ENCODE results near the gene ABCC5.

Gene ABCC5

DNA sequence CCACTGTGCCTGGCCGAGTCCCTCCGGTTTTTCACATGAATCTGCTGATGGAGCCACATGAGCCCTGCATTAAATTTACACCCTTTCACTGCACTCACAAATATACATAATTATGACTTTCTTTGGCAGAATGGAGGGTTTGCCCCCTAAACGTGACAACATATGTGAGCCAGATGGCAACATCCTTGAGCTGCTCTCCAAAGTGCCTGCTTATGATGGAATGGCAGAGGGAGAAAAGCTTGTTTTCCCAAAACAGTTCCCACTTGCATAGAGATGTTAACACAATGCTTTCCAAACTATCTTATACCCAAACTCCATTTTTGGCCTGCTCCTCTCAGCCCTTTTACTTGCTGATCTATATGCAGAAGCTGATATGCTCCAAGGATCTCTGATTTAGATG is 54.9 kb downstream of the ABCC5 start:
- no peak overlapping the region for H3K4me3 ChIP-seq (ENCODE audit: low read length)
- no peaks in the 10 kb centered on the region for H3K4me1 ChIP-seq (ENCODE audit: insufficient read depth, low read length)
- no peaks in the 10 kb centered on the region for H3K27me3 ChIP-seq (ENCODE audit: insufficient read depth, low read length)
- no peak overlapping the region for H3K9ac ChIP-seq (ENCODE audit: low read depth, low read length)
- H3K27ac ChIP-seq (ENCODE audit: low read length): no peak overlapping the region
- H3K9me3 ChIP-seq (ENCODE audit: insufficient read depth, low read depth, low read length): no peaks in the 10 kb centered on the region
- peaks cover 85% of the 10 kb centered on the region for H3K36me3 ChIP-seq (ENCODE audit: insufficient read depth, low read depth, low read length)

GRCh38 chr3:183959214-183959613 is 58.5 kb downstream of the ABCC5 start:
- Histone ChIP-seq H3K27ac (ENCODE audit: low read length) (no peak overlapping the region), H3K9ac (ENCODE audit: low read depth, low read length) (no peak overlapping the region)

DNA sequence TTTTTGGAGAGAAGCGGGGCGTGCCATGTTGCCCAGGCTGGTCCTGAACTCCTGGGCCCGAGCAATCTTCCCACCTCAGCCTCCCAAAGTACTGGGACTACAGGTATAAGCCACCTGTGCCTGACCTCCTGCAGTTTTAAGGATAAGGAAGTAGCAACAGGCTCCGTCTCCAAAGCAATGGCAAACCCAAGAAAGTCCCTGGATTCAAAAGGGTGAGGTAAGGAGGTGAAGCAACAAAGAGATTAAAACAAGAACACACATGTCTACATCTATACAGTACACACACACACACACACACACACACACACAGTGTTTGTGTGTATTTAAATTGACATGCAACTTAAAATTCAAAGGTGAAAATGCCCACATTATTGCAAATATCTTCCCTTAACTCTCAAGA is 58.9 kb downstream of the ABCC5 start:
- Histone ChIP-seq H3K36me3 (ENCODE audit: insufficient read depth, low read depth, low read length) (peaks cover 51% of the 10 kb centered on the region), H3K27ac (ENCODE audit: low read length) (no peak overlapping the region)

More at GRCh38 chr3:183959214-183959613, 58.5 kb downstream of the ABCC5 start:
- no peak overlapping the region for H3K4me3 ChIP-seq (ENCODE audit: low read length)
- no peaks in the 10 kb centered on the region for H3K27me3 ChIP-seq (ENCODE audit: insufficient read depth, low read length)
- H3K9me3 ChIP-seq (ENCODE audit: insufficient read depth, low read depth, low read length): no peaks in the 10 kb centered on the region
- peaks cover 12% of the 10 kb centered on the region for H3K4me1 ChIP-seq (ENCODE audit: insufficient read depth, low read length)
- peaks cover 56% of the 10 kb centered on the region for H3K36me3 ChIP-seq (ENCODE audit: insufficient read depth, low read depth, low read length)

GRCh38 chr3:183958226-183958625 is 59.5 kb downstream of the ABCC5 start:
- Histone ChIP-seq H3K27ac (ENCODE audit: low read length) (no peak overlapping the region), H3K4me1 (ENCODE audit: insufficient read depth, low read length) (peaks cover 14% of the 10 kb centered on the region), H3K9ac (ENCODE audit: low read depth, low read length) (no peak overlapping the region), H3K4me3 (ENCODE audit: low read length) (no peak overlapping the region), H3K36me3 (ENCODE audit: insufficient read depth, low read depth, low read length) (peaks cover 46% of the 10 kb centered on the region), H3K9me3 (ENCODE audit: insufficient read depth, low read depth, low read length) (no peaks in the 10 kb centered on the region), H3K27me3 (ENCODE audit: insufficient read depth, low read length) (no peaks in the 10 kb centered on the region)

More for the DNA sequence above, 58.9 kb downstream of the ABCC5 start:
- no peaks in the 10 kb centered on the region for H3K9me3 ChIP-seq (ENCODE audit: insufficient read depth, low read depth, low read length)
- H3K27me3 ChIP-seq (ENCODE audit: insufficient read depth, low read length): no peaks in the 10 kb centered on the region
- H3K9ac ChIP-seq (ENCODE audit: low read depth, low read length): no peak overlapping the region
- peaks cover 12% of the 10 kb centered on the region for H3K4me1 ChIP-seq (ENCODE audit: insufficient read depth, low read length)
- no peak overlapping the region for H3K4me3 ChIP-seq (ENCODE audit: low read length)

DNA sequence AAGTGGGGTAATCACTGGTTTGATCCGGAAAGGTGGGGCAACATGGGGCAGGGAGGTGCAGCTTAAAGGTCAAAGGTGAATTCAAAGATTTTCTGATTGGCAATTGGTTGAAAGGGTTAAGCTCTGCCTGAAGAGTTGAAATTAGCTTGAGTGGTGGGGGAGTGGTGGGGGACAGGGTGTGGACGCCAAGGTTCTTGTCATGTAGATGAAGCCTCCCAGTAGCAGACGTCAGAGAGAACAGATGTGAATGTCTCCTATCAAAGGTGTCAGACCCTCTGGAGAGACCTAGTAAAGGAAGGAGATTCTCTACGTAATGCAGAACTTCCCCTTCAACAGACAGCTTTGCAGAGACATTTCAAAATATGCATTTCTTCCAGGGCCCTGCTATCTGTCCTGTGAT is 62.8 kb downstream of the ABCC5 start:
- no peak overlapping the region for H3K9ac ChIP-seq (ENCODE audit: low read depth, low read length)
- H3K27ac ChIP-seq (ENCODE audit: low read length): no peak overlapping the region
- H3K9me3 ChIP-seq (ENCODE audit: insufficient read depth, low read depth, low read length): no peaks in the 10 kb centered on the region
- H3K36me3 ChIP-seq (ENCODE audit: insufficient read depth, low read depth, low read length): peaks cover 47% of the 10 kb centered on the region
- H3K4me3 ChIP-seq (ENCODE audit: low read length): peak overlapping the region; percentile 33; the same call in 1 of the 2 replicates
- no peaks in the 10 kb centered on the region for H3K27me3 ChIP-seq (ENCODE audit: insufficient read depth, low read length)
- peaks cover 18% of the 10 kb centered on the region for H3K4me1 ChIP-seq (ENCODE audit: insufficient read depth, low read length)

DNA sequence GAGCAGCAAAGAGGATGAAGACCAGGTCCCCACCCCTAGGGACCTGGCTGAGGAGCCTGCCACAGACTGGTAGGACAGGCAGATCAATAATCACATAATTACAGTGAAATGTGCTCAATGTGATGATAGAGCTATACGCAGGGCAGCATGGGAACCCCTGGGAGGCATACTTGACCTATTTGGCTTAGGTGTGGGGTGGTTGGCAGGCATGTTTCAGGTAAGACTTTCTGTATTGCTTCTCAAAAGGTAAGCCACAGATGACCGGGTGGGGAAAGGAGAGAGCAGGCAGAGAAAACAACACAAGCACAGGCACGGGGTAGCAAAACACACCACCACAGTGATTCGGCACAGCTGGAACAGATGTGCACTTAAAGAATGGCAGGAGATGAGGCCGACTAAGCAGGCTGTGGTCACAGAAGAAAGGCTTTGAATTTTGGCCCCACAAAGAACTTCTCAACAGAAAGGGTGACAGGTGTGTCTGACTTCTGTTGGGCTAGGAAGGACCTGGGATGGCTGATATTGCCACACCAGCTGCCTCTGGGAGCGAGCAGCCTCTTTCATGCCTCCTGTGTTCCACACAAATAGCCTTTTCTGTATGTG is 64.1 kb downstream of the ABCC5 start:
- Histone ChIP-seq H3K9ac (ENCODE audit: low read depth, low read length) (no peak overlapping the region), H3K36me3 (ENCODE audit: insufficient read depth, low read depth, low read length) (peaks cover 47% of the 10 kb centered on the region), H3K4me3 (ENCODE audit: low read length) (no peak overlapping the region)

GRCh38 chr3:183951459-183951858 is 66.2 kb downstream of the ABCC5 start:
- H3K27me3 ChIP-seq (ENCODE audit: insufficient read depth, low read length): no peaks in the 10 kb centered on the region
- H3K9ac ChIP-seq (ENCODE audit: low read depth, low read length): no peak overlapping the region
- H3K27ac ChIP-seq (ENCODE audit: low read length): no peak overlapping the region
- no peaks in the 10 kb centered on the region for H3K9me3 ChIP-seq (ENCODE audit: insufficient read depth, low read depth, low read length)
- peaks cover 44% of the 10 kb centered on the region for H3K36me3 ChIP-seq (ENCODE audit: insufficient read depth, low read depth, low read length)
- no peak overlapping the region for H3K4me3 ChIP-seq (ENCODE audit: low read length)
- peaks cover 18% of the 10 kb centered on the region for H3K4me1 ChIP-seq (ENCODE audit: insufficient read depth, low read length)

More for the DNA sequence above, 64.1 kb downstream of the ABCC5 start:
- no peaks in the 10 kb centered on the region for H3K9me3 ChIP-seq (ENCODE audit: insufficient read depth, low read depth, low read length)
- no peak overlapping the region for H3K27ac ChIP-seq (ENCODE audit: low read length)
- no peaks in the 10 kb centered on the region for H3K27me3 ChIP-seq (ENCODE audit: insufficient read depth, low read length)
- peaks cover 18% of the 10 kb centered on the region for H3K4me1 ChIP-seq (ENCODE audit: insufficient read depth, low read length)

GRCh38 chr3:183949690-183950089 is 68.0 kb downstream of the ABCC5 start:
- Histone ChIP-seq H3K9ac (ENCODE audit: low read depth, low read length) (no peak overlapping the region), H3K27me3 (ENCODE audit: insufficient read depth, low read length) (no peaks in the 10 kb centered on the region), H3K27ac (ENCODE audit: low read length) (no peak overlapping the region), H3K36me3 (ENCODE audit: insufficient read depth, low read depth, low read length) (peaks cover 61% of the 10 kb centered on the region), H3K9me3 (ENCODE audit: insufficient read depth, low read depth, low read length) (no peaks in the 10 kb centered on the region), H3K4me1 (ENCODE audit: insufficient read depth, low read length) (peaks cover 10% of the 10 kb centered on the region; the same call in 1 of the 2 replicates), H3K4me3 (ENCODE audit: low read length) (no peak overlapping the region)

- peaks cover 59% of the 10 kb centered on the region for H3K36me3 ChIP-seq (ENCODE audit: insufficient read depth, low read depth, low read length)
- H3K4me3 ChIP-seq (ENCODE audit: low read length): no peak overlapping the region
- H3K9me3 ChIP-seq (ENCODE audit: insufficient read depth, low read depth, low read length): no peaks in the 10 kb centered on the region
- H3K27ac ChIP-seq (ENCODE audit: low read length): no peak overlapping the region
- no peaks in the 10 kb centered on the region for H3K27me3 ChIP-seq (ENCODE audit: insufficient read depth, low read length)
- H3K4me1 ChIP-seq (ENCODE audit: insufficient read depth, low read length): no peaks in the 10 kb centered on the region; the same call in 1 of the 2 replicates
- no peak overlapping the region for H3K9ac ChIP-seq (ENCODE audit: low read depth, low read length)
Observed at GRCh38 chr3:183946037-183946436, 71.6 kb downstream of the ABCC5 start.

GRCh38 chr3:183944775-183945174 is 72.9 kb downstream of the ABCC5 start:
- H3K27ac ChIP-seq (ENCODE audit: low read length): no peak overlapping the region
- H3K27me3 ChIP-seq (ENCODE audit: insufficient read depth, low read length): no peaks in the 10 kb centered on the region
- H3K36me3 ChIP-seq (ENCODE audit: insufficient read depth, low read depth, low read length): peaks cover 54% of the 10 kb centered on the region
- H3K9me3 ChIP-seq (ENCODE audit: insufficient read depth, low read depth, low read length): no peaks in the 10 kb centered on the region
- H3K9ac ChIP-seq (ENCODE audit: low read depth, low read length): no peak overlapping the region
- H3K4me3 ChIP-seq (ENCODE audit: low read length): no peak overlapping the region
- H3K4me1 ChIP-seq (ENCODE audit: insufficient read depth, low read length): no peaks in the 10 kb centered on the region; the same call in 1 of the 2 replicates

DNA sequence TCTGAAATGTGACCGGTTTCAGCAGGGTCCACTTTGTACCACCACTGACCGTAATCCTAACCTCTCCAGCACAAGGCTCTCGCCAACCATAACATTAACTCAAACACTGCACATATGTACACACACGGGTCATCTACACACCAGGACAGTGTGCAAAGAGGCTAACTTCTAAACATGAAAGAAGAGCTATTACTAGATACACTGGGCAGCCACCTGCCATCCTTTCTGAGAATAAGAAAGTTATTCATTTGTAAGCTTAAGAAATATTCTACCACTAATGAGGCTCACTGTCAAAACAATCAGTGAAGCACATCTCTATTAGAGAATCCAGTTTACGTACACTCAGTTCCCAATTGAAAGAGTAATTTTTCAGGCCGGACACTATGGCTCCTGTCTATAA is 73.9 kb downstream of the ABCC5 start:
- peaks cover 52% of the 10 kb centered on the region for H3K36me3 ChIP-seq (ENCODE audit: insufficient read depth, low read depth, low read length)
- no peak overlapping the region for H3K9ac ChIP-seq (ENCODE audit: low read depth, low read length)
- no peak overlapping the region for H3K4me3 ChIP-seq (ENCODE audit: low read length)

DNA sequence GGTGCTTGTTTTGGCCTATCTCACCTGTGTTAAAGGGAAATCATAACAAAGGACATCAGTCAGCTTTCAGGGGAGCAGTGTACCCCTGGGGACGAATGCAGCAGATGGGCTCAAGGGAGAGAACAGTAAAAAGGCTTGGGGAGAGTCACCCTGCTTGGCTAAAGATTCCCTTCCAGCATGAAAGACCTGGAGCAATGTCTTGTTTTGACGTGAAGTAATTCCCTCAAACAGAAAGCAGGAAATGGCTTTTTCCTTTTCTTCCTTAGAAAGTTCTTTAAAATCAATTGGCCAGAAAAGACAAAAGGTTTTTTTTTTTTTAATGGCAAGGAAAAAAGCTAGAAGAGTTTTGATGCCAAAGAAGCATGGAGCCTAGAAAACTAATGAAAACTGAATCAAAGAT is 76.5 kb downstream of the ABCC5 start:
- Histone ChIP-seq H3K36me3 (ENCODE audit: insufficient read depth, low read depth, low read length) (peaks cover 56% of the 10 kb centered on the region), H3K4me3 (ENCODE audit: low read length) (no peak overlapping the region), H3K9me3 (ENCODE audit: insufficient read depth, low read depth, low read length) (no peaks in the 10 kb centered on the region), H3K27ac (ENCODE audit: low read length) (no peak overlapping the region), H3K4me1 (ENCODE audit: insufficient read depth, low read length) (no peaks in the 10 kb centered on the region; the same call in 1 of the 2 replicates), H3K27me3 (ENCODE audit: insufficient read depth, low read length) (no peaks in the 10 kb centered on the region), H3K9ac (ENCODE audit: low read depth, low read length) (no peak overlapping the region)

More for the DNA sequence above, 73.9 kb downstream of the ABCC5 start:
- Histone ChIP-seq H3K27ac (ENCODE audit: low read length) (no peak overlapping the region), H3K4me1 (ENCODE audit: insufficient read depth, low read length) (no peaks in the 10 kb centered on the region; the same call in 1 of the 2 replicates), H3K27me3 (ENCODE audit: insufficient read depth, low read length) (no peaks in the 10 kb centered on the region), H3K9me3 (ENCODE audit: insufficient read depth, low read depth, low read length) (no peaks in the 10 kb centered on the region)
